DND-41 (cell line): ENCODE results near the gene HADHB.
A peak's percentile ranks its signal among the peaks of the same experiment; 100 is the strongest.

Source experiments
- ATAC-seq: fragments of 200-7000 bp; cut with Tn5 transposase; 3 replicates; pipeline ENCODE4 v1.9.1; 2021; ENCODE audit warnings: low read depth; ENCODE audit not compliant: insufficient read depth
- DNase-seq: peaks from one replicate; pipeline ENCODE4 v3.0.0-alpha.2; 2020
- H2AFZ ChIP-seq: 2 replicates; pipeline ENCODE4 v1.6.0; 2012; ENCODE audit warnings: low read depth, low read length
- H3K27ac ChIP-seq: 2 replicates; pipeline ENCODE4 v1.5.1; 2012; ENCODE audit warnings: low read length, inconsistent platforms
- H3K27me3 ChIP-seq: fragments of 200-600 bp; sonication (generic); 2 replicates; pipeline ENCODE4 v1.6.0; 2012; ENCODE audit warnings: low read length, mild to moderate bottlenecking, inconsistent platforms; ENCODE audit not compliant: insufficient read depth, poor library complexity
- H3K36me3 ChIP-seq: 2 replicates; pipeline ENCODE4 v1.5.1; 2012; ENCODE audit warnings: low read length, inconsistent platforms; ENCODE audit not compliant: insufficient read depth
- H3K4me1 ChIP-seq: 2 replicates; pipeline ENCODE4 v1.5.1; 2012; ENCODE audit warnings: mild to moderate bottlenecking, low read length; ENCODE audit not compliant: insufficient read depth
- H3K4me2 ChIP-seq: 2 replicates; pipeline ENCODE4 v1.6.0; 2012; ENCODE audit warnings: mild to moderate bottlenecking, moderate library complexity, low read length, inconsistent platforms; ENCODE audit not compliant: insufficient read depth
- H3K4me3 ChIP-seq, 2 experiments: fragments of 200-600 bp in 1 of 2; shearing (Covaris generic) in 1 of 2; 2 replicates each; pipeline ENCODE4 v1.5.1; 2012 to 2016; ENCODE audit warnings: inconsistent platforms in 2 of 2, low read length in 2 of 2, mild to moderate bottlenecking in 2 of 2, low read depth in 1 of 2, moderate library complexity in 1 of 2
- H3K79me2 ChIP-seq: 2 replicates; pipeline ENCODE4 v1.6.0; 2012; ENCODE audit warnings: low read length, inconsistent platforms; ENCODE audit not compliant: insufficient read depth
- H3K9ac ChIP-seq: 2 replicates; pipeline ENCODE4 v1.6.0; 2012; ENCODE audit warnings: low read depth, mild to moderate bottlenecking, inconsistent platforms, low read length, moderate library complexity
- H3K9me3 ChIP-seq: 2 replicates; pipeline ENCODE4 v1.5.1; 2012; ENCODE audit warnings: low read length, moderate library complexity, mild to moderate bottlenecking, inconsistent platforms; ENCODE audit not compliant: insufficient read depth, severe bottlenecking
- H4K20me1 ChIP-seq: 2 replicates; pipeline ENCODE4 v1.6.0; 2012; ENCODE audit warnings: low read length; ENCODE audit not compliant: insufficient read depth
- CTCF ChIP-seq: IDR thresholded peaks from 2 replicates; pipeline ENCODE4 v1.5.1; 2012; ENCODE audit warnings: borderline replicate concordance, low read length, moderate library complexity, mild to moderate bottlenecking; ENCODE audit not compliant: poor library complexity, severe bottlenecking; ENCODE audit errors: extremely low read depth
- EZH2 ChIP-seq: IDR thresholded peaks from 3 replicates; pipeline ENCODE4 v1.6.1; 2012; ENCODE audit warnings: borderline replicate concordance, low read depth, mild to moderate bottlenecking, moderate library complexity, low read length, inconsistent platforms; ENCODE audit not compliant: severe bottlenecking

The HADHB gene

GRCh38 chr2:26297061-26297460 is 52.3 kb downstream of the HADHB start:
- no peaks in the 10 kb centered on the region for H3K36me3 ChIP-seq
- TF ChIP-seq CTCF = no peak
- TF ChIP-seq EZH2 = no peak
- no peak overlapping the region for H3K4me2 ChIP-seq
- no peaks in the 10 kb centered on the region for H3K9me3 ChIP-seq
- H3K4me3 ChIP-seq = no peak overlapping the region
- DNase-seq (no peak), ATAC-seq (no peak)
- H4K20me1 ChIP-seq = no peaks in the 10 kb centered on the region
- H3K4me1 ChIP-seq = peaks cover 22% of the 10 kb centered on the region
- no peak overlapping the region for H3K9ac ChIP-seq
- H2AFZ ChIP-seq = no peak overlapping the region
- no peaks in the 10 kb centered on the region for H3K79me2 ChIP-seq
- H3K27me3 ChIP-seq = no peaks in the 10 kb centered on the region
- H3K27ac ChIP-seq = no peak overlapping the region

- no peak overlapping the region for H3K9ac ChIP-seq
- H2AFZ ChIP-seq = peak overlapping the region; percentile 85
- H3K79me2 ChIP-seq = no peaks in the 10 kb centered on the region
- no peaks in the 10 kb centered on the region for H3K27me3 ChIP-seq
- DNase-seq = no peak
- H3K4me1 ChIP-seq = peaks cover 22% of the 10 kb centered on the region
- H3K27ac ChIP-seq = no peak overlapping the region; the same call in 1 of the 2 replicates
- H3K9me3 ChIP-seq = no peaks in the 10 kb centered on the region
- no peak for ATAC-seq
- peak overlapping the region; percentile 94 for H3K4me2 ChIP-seq
- no peaks in the 10 kb centered on the region for H3K36me3 ChIP-seq
- H3K4me3 ChIP-seq = no peak overlapping the region
- TF ChIP-seq EZH2 (no peak), CTCF (no peak)
- no peaks in the 10 kb centered on the region for H4K20me1 ChIP-seq
These were observed 53.5 kb downstream of the HADHB start for GRCh38 chr2:26298286-26298637.

GRCh38 chr2:26298638-26299393 is 54.1 kb downstream of the HADHB start:
- H3K9ac ChIP-seq = peak overlapping the region; percentile 51
- no peaks in the 10 kb centered on the region for H4K20me1 ChIP-seq
- H3K4me3 ChIP-seq = peak overlapping the region; percentile 31 to 67
- peak; percentile 43 for ATAC-seq
- peaks cover 22% of the 10 kb centered on the region for H3K4me1 ChIP-seq
- peak overlapping the region; percentile 74 for H3K27ac ChIP-seq
- no peaks in the 10 kb centered on the region for H3K79me2 ChIP-seq
- peak overlapping the region; percentile 85 for H2AFZ ChIP-seq
- H3K9me3 ChIP-seq = no peaks in the 10 kb centered on the region
- DNase-seq = peak; percentile 26
- H3K36me3 ChIP-seq = no peaks in the 10 kb centered on the region
- H3K27me3 ChIP-seq = no peaks in the 10 kb centered on the region
- no peak for TF ChIP-seq EZH2
- no peak for TF ChIP-seq CTCF
- peak overlapping the region; percentile 94 for H3K4me2 ChIP-seq
